Activated CD4-positive, alpha-beta T cell treated with anti-CD3 and anti-CD28 coated beads, Interleukin-2, amount 50 U/mL, for 24 hours (primary cell): ENCODE measurements around the gene CD4.

Experiments
- DNase-seq, 2 donors: peaks; one replicate each; pipeline ENCODE4 v3.0.0-alpha.2; 2020; ENCODE audit warnings: low read depth in 1 of 2, low spot score in 1 of 2

Gene CD4

DNA sequence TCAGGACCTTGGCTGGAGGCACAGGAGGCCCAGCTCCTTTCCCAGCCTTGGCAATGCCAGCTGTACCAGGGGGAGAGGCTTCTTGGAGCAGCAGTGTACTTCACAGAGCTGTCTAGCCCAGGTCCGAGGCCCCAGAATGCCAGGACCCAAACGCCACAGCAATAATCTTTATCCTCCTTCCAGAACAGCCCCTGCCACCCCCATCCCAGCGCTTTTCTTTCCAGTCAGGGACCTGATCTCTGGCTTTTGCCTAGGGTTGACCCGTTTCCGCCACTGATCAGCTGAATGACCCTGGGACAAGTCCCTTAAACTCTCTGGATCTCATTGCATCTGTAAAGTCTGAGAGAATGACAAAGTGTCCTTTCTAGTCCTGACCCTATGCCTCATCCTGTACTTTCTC is 11.9 kb upstream of the CD4 start:
- no peak for DNase-seq

DNA sequence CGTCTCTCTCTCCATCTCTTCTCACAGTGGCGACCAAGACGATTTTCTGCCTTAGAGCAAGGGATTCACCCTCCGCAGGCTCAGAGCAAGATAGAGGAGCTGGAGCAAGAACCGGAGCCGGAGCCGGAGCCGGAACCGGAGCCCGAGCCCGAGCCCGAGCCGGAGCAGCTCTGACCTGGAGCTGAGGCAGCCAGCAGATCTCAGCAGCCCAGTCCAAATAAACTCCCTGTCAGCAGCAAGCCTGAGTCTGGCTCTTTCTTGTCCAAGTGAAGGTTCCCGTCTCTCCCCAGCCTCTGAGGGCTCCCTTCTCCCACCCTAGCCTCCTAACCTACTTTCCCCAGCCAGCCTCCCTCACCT is 11.1 kb upstream of the CD4 start:
- DNase-seq: no peak

DNA sequence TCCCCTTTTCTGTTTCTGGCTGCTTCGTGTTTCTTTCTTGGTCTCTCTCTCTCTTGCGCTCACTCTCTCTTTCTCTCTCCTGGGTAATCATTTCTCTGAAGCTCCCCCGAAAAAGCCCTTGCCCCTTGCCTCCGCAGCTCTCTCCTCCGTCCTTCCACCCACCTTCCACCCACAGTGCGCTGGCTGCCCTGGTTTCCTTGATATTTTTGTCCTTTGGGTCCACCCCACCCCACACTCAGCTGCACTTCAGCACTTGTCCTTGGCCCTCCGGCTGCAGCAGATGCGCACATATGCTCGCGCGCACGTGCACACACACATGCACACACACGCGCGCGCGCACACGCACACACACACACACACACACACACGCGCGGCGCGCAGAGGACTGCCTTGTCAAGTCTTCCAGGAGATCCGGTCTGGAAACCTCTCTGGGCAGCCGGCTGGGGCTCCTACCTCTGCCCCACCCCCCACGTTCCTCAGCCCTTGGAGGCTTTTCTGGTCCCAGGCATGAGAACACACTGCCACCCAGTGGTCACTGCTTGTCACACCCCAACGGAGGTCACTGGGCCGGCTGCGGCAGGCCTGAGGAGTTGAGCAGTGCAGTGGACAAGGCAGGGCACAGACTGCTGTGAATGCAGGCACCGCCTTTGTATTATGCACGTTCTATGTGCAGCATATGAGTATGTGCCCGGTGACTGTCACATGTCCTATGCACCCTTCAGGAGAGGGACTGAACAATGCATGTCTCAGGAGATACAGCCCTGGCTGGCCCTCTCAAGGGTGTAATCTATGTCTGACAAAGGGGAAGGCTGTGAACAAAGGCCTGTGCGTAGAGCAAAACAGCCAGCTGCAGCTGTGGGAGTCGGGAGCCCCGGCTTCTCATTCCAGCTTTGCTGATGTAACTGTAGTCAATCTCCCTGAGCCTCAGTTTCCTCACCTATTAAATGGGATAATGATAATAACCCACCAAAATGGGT is 10.5 kb upstream of the CD4 start:
- peak; percentile 77 to 86 for DNase-seq

DNA sequence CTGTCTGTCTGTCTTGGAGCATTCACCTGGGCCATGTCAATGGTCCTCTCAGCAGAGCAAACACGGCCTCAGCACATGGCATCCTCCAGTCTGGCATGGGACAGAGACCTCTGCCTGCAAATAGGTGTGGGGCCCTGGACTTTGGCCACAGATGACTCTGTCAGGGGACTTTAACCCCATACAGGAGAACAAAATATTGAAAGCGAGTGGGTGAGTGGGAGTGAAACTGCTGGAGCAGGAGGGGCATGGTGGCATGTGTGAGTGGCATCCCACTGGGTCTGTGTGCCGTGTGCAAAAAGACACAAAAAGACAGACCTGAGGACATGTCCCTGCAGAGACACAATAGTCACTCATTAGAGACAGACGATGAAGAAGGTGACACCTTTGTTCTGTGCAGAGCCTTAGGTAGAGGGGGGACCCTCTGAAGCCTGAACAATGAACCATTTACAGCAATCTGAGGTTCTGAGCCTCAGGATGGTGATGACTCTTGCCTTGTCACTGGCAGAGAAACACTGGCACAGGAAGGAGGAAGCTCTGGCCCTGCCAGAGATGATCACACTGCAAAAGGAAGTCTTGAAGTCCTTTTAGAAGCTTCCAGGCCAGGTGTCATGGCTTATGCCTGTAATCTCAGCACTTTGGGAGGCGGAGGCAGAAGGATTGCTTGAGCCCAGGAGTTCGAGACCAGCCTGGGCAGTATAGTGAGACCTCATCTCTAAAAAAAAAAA is 9.5 kb upstream of the CD4 start:
- no peak for DNase-seq

DNA sequence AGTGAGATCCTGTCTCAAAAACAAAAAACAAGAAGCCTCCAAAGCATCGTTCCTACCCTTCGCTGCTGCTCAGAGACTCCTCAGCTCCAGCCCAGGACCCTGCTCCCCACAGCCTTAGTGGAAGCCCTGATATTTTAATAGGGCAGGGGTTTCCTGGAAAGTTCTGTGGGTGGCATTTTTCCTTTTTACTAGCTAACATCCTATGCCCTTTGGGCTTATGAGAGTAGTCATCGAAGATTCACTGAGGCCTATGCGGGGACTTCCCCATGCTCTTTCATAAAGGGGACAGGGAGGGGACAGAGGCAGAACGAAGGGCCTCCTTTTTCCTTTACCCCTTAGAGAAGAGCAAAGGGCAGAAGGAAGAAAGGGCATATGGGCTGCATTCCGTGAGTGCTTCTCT is 8.8 kb upstream of the CD4 start:
- DNase-seq: no peak

DNA sequence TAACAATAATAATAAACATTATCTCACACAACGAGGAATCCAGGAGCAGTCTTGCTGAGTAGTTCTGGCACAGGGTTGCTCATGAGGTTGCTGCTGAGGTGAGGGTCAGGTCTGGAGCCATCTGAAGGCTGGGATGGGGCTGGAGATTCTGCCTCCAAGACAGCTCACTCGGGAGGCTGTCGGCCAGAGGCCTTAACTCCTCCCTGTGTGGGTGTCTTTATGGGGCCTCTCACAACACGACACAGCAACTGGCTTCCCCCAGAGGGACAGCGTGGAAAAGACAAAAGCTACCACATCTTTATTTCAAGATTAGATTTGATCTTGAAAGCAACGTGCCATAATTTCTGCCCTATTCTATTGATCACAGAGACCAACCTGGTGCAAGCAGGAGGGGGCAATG is 7.2 kb upstream of the CD4 start:
- no peak for DNase-seq

DNA sequence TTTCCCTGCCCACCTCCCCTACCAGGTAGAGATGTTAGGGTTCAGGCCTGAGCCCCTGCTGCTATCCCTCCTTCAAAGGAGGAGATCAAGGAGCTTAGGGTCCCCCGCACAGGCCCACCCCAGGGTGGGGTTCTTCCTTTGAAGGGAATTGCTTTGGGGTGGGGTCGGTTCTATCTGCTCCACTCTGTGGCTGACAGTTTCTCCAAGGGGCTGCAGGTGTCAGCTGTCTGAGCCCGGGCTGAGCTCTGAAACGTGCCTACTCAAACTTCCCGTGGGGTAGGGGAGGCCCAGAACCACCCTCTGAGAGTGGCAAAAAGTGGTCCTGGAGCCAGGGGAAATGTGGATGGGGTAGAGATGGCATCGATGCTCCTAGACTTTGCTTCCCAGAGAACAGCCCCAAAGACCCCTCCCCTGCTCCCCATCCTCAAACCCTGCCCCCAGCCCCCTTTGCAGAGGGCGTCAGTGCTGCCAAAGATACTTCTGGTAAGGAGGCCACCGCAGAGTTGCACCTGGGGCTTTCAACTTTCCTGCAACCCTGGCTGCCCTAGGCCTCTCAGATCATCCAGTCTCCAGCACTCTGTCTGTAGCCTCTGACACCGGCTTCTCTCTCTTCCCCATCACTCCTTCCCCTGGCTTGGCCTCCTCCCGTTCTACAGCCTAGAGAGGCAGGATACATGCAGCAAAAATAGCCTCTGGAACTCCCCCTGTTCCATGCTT is 6.3 kb upstream of the CD4 start:
- DNase-seq: no peak

DNA sequence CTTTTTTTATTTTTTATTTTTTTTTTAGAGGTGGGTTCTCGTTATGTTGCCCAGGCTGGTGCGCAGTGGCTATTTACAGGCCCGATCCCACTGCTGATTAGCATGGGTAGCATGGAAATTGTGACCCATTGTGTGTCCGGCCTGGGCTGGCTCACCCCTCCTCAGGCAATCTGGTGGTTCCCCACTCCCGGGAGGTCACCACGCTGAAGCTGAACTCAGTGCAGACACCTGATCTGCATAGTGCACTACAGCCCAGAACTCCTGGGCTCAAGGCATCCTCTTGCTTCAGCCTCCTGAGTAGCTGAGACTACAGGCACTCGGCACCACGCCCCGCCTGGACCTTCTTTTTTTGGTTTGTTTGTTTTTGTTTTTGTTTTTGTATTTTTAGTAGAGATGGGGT is 5.5 kb upstream of the CD4 start:
- DNase-seq: no peak

DNA sequence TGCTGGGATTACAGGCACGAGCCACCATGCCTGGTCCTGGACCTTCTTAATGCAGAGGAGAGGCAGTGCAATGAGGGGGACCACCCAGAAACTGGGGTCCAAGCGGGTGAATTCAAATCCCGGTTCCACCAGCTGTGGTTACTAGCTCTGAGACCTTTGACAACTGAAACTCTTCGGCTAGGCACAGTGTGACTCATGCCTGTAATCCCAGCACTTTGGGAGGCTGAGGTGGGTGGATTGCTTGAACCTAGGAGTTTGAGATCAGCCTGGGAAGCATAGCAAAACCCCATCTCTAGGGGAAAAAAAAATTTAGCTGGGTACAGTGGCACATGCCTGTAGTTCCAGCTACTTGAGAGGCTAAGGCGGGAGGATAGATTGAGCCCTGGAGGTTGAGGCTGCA is 5.0 kb upstream of the CD4 start:
- no peak for DNase-seq

DNA sequence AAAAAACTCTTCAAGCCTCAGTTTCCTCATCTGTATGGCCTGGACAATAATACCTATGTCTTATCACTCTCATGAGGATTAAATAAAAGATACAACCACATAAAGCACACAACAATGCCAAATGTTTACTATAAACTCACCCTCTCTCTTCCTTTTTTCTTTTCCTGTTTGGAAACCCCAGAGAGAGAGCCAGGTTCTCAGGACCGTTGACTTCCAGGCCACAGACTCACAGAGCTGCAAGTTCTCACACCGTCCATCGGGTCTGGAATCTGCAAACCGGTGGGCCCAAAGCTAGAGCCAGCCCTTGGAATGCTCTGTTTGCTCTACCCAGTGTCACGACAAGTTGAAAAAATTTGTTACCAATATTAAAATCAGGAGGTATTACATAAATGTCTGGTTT is 4.6 kb upstream of the CD4 start:
- no peak for DNase-seq

DNA sequence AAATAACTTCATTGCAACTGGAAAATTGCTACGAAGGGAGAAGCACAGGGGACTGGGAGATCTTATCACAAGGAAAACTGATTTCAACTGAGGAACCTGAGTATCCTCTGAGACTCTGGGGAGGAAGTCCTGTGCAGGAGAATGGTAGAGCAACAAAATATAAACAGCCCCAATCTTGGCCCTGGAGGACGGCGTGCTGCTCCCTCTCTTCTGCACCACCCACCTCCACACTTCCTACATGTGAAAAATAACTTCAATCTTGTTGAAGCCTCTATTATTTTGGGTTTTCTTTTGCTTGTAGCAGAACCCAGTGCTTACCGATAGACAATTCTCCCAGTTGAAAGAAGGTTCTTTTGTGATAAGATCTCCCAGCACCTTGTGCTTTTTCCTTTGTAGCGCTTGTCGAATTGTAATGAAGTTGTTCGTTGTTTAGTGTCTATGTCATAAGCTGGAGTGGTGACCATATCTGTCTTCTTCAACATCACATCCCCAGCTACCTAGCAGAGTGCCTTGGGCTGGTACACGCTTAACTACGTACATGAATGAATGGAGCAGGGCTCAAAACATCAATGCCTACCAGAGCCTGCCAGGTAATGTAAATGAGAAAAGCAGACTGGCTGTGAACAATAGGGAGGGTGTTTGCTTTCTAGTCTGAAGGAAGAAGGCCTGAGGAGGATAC is 2.8 kb upstream of the CD4 start:
- no peak for DNase-seq

DNA sequence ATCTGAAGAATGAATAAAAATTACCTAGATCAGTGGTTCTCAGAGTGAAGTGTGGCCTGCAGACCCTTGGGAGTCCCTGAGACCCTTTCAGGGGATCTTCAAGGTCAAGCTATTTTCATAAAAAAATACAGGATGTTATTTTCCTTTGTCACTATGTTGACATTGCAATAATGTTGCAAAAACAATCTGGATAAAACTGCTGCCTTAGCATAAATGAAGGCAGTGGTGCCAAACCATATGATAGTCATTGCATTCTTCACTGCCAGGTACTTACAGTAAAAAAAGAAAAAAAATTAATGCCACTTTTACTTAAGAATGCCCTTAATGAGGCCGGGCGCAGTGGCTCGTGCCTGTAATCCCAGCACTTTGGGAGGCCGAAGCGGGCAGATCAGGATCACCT is 2.0 kb upstream of the CD4 start:
- no peak for DNase-seq

DNA sequence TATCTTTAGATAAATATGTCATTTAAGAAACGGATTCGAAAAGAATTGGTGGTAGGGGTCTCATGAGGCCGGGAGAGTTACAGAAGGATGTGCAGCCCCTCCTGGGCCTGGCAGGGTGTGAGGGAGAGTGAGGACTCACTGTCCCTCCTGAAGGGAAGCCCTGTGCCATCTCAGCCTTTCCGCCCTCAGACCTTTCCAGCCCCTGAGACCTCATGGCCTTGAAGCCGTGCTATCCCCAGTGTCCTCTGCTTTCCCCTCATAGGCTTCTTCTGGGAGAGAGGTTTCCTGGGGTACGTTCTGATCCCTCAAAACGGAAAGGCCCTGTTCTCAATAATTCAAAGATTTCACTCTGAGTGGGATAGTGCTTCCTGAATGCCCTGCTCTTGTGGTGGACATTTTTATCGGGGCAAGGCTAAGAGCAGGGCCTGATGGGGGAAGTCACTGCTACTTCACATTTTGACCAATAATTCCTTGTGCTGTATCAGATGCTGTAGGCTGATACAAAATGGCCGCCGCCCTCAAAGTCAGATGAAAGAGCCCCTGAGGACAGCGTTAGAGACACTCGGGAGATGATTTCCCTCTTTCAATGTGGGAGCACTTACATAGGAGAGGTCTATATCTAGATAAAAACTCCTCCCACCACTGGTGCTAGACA is 1.3 kb downstream of the CD4 start:
- DNase-seq: no peak

DNA sequence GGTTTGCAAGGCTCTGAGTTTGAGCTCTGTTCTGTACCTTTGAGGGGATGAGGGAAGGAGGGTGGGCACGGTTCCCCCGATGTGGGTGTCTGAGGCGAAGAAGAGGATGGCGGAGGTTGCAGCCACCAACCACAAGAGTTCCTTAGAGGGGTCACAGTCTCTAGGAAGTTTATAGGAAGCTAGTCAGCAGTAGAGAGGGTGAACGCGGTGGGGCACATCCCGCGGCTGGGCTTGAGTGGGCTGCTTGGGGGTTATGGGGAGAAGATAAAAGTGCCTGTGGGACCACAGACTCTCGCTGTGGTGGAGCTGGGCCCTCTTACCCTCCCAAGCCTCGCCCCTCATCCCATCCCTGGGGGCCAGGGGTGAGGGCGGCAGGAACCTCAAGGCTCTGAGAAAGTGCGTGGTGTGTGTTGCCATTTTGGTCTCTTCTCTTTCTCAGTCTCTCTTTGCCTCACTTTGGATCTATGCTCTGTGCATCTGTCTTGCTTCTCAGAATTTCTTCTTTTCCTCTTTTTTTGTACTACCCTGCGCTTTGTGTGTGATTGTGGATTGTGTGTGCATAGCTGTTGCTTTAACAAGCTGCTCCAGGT is 2.7 kb downstream of the CD4 start:
- DNase-seq: no peak

DNA sequence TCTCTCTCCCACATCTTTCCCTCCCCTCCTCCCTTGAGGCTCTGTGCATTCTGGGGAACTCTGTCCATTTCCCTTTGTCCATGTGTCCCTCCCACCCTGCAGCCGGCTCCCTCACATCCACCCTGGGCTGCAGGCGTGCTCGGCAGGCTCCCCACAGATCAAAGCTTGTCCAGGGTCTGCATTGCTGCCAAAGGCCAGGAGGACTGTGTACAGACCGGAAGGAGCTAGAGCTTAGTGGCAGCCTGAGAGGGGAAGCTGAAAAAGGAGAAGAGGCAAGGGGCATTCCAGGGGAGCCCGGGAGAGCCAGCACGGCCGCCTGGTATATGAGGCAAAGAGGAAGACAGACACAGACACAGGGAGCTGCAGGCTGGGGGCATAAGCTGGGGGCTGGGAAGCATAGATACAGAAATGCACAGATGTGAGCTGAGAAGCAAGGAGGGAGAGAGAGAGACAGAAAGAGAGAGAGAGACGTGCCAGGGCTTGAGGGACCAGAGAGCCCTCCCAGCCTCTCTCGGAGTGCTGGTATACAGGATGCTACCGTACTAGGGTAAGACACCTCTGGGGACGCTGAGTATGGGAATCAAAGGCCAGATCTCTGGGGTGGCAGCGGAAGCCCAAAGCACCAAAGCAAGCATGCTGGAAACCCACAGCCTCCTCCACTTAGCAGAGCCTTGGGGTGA is 3.3 kb downstream of the CD4 start:
- no peak for DNase-seq

DNA sequence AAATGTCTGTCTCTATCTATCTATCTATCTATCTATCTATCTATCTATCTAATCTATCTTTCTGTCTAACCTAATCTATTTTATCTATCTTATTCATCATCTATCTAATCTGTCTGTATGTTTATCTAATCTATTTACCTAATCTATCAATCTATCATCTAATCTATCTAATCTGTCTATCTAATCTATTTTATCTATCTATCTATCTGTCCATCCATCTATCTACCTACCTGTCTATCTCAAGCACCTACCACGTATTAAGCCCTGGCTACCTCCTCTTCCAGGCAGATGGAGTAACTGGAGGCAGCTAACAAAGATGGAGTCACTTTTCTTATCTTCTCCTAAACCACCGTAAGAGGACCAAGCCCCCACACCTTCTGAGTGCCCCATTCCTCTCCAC is 5.8 kb downstream of the CD4 start:
- DNase-seq: no peak

DNA sequence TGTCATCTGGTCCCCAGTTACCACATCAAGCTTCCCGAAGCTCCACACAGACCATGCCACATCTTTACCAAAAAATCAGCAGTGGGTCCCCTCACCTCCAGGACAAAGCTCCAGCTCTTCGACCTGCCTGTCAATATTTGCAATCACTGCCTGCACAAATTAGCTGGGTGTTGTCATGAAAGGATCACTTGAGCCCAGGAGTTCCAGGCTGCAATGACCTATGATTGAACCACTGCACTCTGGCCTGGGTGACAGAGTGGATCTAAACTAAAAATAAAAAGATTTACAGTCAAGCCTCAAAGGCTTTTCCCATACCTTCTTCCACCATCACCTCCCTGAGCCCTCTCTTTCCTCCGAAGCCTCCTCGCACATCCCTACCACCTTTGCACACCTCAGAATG is 7.2 kb downstream of the CD4 start:
- DNase-seq: no peak

DNA sequence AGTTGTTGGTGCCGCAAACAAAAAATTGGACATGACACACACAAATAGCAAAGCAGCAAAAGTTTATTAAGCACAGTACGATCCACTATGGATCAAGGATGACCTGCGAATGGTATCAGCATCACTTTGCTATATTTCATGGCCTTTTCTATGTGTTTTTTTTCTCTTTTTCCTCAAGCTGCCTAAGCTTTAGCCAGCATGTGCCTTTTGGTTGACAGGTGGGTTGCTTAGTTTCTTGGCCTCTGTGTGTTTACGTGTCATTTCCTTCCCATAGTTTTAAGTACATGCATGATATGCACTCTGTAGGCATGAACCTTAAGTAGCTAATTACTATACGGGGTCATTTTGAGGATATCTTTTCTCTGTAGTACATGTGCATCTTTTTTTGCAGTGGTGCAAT is 9.8 kb downstream of the CD4 start:
- DNase-seq: no peak

DNA sequence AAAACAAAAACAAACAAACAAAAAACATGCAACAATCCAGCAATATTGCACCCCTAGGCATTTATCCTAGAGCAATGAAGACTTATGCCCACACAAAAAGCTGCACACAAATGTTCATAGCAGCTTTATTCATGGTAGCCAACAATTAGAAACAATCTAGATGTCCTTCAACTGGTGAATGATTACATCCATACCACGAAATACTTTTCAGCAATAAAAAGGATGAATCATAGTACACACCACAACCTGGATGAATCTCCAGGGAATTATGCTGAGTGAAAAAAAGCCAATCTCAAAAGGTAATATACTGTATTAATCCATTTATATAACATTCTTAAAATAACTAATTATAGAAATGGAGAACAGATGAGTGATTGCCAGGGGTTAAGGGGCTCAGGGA is 17.8 kb downstream of the CD4 start:
- no peak for DNase-seq

DNA sequence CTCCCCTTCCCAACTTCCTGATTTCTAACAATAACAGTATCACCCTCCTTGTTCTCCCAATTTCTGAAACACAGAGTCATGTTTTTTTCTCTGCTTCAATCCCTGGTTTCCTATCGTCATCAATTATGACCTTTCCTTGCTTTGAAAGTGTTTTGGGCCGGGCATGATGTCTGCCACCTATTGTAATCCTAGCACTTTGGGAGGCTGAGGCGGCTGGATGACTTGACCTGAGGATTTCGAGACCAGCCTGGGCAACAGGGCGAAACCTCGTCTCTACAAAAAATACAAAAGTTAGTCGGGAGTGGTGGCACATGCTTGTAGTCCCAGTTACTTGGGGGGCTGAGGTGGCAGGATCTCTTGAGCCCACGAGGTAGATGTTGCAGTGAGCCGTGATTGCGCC is 19.7 kb downstream of the CD4 start:
- DNase-seq: no peak
